NCI-H748 treated with DMSO at 0.1 percent for 48 hours (cell line): ENCODE results near the gene CHRNA5.
A peak's percentile ranks its signal among the peaks of the same experiment; 100 is the strongest.

ENCODE experiments used
- DNase-seq: peaks from one replicate; lab custom pipeline; 2025; lab: John Stamatoyannopoulos, UW

The CHRNA5 gene

GRCh38 chr15:78620527-78621421 is 55.5 kb downstream of the CHRNA5 start, which contains the start of gene CHRNA3:
TSS of gene CHRNA3 (minus strand) at chr15:78620996. CDS start at chr15:78620794, 202 bp downstream.
- no peak for DNase-seq

DNA sequence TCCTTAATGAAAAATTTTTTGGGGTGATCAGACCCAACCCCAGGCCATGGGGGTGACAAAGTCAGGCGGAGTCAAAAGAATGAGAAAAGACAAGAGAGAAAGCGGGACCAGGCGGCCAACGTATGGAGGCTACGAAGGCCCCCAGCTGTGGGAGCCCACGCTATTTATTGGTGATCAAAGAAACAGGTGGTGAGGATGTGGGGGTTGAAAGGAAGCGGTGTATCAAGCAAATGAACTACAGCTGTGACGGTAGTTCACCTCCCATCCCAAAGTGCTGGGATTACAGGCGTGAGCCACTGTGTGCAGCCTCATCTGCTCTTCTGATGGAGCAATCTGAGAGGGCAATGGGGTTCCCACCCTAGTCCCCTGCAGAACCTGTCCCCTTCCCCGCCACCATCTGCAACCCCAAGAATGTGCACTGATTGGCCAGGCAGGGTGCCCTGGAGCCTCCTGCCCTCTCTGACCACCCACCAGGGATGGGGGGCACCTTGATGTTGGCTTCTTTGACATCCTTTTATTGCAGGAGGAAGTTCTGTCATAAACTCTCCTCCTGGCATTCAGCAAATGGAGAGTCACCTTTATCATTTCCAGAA is 56.6 kb downstream of the CHRNA5 start:
- DNase-seq = no peak

DNA sequence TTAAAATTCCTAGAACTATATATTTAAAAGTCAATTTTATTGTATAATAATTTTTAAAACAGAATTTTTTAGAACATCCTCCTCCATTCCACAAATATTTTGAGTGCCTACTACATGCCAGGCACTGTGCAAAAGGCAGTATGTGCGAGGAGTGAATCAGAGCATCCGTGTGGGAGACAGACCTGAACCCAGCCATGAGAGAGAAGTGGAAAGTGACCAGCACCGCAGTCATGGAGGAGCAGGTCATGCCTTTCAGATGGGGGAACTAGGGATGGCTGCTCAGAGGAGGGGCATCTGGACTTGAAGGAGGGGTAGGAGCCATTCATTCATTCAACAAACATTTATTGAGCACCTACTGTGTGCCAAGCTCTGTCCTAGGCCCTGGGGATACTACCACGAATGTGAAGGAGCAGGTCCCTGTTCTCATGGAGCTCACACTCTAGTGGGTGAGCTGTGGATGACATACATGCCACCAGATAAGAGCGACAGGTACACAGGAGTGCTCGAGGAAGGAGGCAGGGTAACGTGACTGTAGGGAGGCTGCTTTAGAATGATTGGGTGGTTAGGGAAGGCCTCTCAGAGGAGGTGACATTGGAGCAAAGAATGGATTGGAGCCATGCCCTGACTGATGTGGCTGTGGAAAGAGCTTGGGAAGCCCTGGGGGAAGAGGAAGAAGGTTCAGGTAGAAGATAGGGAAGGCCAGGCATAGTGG is 58.6 kb downstream of the CHRNA5 start:
- DNase-seq = no peak

DNA sequence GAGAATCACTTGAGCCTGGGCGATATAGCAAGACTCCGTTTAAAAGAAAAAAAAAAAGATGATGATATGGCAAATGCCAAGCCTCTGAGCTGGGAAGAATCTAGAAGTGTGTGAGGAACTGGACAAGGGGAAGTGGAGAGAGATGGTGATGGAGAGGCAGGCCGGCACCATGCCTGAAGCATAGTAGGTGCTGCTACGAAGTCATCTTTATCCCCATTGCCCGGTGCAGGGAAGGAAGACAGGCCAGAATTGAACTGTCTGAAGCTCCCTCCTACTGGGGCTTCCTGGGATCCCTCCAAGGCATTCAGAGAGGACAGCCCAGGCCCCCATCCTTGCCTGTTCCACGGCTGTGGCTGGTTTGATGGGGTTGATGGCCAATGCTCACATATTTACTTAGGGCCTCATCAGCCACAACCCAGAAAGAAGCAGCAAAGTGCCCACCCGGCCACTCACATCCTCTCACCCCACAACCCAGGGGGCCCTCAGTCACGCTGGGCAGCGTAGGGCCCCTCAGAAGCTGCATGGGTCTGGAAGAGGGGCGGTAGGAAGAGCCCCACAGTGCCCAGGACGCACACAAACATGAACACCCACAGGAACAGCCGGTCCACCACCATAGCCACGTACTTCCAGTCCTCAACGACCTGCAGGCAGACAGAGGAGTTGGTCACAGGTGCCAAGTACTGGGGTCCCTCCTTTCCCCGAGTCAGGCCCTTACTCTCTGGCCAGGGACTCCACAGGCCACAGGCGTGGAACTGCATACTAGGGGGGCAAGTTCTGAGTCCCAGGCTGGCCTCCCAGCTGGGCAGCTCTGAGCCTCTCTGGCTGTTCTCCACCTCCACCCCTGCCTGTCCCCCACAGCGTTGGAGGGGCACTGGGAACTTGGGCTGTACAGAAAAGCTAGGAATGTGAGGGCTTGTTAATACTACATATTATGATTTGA is 59.6 kb downstream of the CHRNA5 start:
- no peak for DNase-seq

DNA sequence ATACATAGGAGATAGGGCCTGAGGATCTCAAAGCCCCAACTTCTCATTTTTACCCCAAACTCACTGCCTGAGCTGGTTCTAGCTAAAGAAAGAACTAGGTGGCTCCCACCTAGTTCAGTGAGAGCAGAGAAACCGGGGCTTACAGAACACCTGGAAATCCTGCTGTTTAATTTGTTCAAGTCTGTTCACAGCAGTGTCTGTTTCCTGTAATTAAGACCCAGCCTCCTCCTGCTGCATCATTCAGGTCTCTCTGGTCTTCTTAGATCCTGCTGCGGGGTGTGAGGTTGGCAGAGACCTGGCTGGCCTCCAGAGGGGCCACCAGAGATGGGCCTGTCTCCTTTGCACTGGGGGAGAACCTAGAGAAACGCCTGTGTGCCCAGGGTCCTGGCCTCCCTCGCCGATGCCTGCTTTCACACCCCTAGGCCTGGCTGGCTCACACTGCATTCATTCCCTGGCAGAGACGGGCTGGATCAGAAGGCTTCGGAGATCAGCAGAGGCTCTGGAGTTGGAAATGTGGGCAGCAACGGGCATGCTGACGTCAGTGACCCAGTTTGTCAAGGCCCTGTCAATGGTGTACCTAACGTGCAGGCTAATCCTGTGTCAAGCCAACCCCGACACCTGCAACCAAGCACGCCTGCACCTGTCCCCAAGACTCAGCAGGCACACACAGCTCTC is 60.4 kb downstream of the CHRNA5 start:
- DNase-seq = peak; percentile 5

DNA sequence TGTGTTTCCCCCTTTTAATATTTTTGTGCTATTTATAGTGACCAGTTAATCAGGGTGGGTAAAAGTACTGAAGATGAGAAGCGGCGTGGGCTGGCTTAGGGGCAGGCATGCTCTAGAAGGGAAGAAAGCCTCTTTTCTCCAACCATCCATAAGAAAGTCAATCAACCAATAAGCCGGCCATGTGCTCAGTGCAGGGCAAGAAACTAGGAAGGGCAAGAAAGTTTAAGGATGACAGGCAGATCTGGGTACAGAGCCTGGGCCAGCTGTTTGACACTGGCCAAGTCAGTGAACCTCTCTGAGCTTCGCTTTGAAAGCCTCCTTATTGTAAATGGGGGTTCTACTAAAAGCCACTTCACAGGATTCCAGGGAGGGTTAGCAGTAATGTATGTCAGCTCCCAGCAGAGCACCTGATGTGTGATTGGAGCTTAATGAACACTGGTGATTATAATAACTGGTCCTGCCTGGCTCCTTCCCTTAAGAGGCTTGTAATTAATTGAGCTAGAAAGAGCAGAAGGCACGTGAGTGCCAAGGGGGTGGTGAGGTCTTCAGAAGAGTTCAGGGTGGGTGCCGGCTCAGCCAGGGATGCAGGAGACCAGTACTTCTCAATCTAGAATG is 61.2 kb downstream of the CHRNA5 start:
- no peak for DNase-seq

DNA sequence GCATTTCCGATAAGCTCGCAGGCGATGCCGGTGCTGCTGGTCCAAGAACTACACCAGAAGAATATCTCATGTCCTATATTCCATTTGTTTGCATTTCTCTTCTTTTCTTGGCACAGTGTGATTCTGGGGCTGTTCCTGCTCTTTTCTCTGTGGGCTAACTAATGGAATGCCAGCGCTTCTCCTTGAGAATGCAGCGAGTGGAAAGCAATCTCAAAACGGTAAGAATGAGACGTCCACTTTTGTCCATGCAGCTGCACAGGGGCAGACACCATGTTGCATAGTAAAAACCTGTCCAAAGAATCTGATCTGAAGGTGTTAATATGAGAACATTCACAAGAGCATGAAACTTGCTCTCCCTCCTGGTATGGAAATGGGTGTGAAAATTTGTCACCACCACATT is 62.0 kb downstream of the CHRNA5 start:
- DNase-seq = no peak

DNA sequence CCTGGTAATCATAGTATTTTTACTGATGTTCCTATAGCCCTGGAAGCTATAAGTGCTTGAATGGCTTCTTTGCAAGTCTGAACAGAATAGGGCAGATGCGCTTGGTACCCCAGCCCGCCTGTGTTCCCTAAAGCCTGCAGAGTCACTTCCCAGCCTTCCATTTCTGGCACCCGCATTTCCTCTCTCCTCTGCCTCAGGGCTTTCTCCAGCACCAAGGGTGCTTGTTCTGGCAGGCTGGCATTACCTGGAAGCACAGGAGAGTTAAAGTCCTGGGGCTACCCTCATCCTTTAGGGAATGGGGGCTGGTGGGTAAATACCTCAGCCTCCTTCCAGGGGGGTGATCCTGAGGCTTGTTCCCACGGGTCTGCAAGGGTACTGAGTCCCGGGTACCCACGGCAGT is 62.9 kb downstream of the CHRNA5 start:
- DNase-seq = no peak

GRCh38 chr15:78629031-78629715 is 63.9 kb downstream of the CHRNA5 start:
- no peak for DNase-seq

GRCh38 chr15:78629716-78630065 is 64.4 kb downstream of the CHRNA5 start:
- no peak for DNase-seq

GRCh38 chr15:78630886-78631633 is 65.7 kb downstream of the CHRNA5 start:
- DNase-seq = no peak

- no peak for DNase-seq
Observed at GRCh38 chr15:78633348-78633747, 68.0 kb downstream of the CHRNA5 start.

- DNase-seq = no peak
Observed at GRCh38 chr15:78634210-78635145, 69.2 kb downstream of the CHRNA5 start.

GRCh38 chr15:78635346-78635745 is 70.0 kb downstream of the CHRNA5 start:
- DNase-seq = no peak

DNA sequence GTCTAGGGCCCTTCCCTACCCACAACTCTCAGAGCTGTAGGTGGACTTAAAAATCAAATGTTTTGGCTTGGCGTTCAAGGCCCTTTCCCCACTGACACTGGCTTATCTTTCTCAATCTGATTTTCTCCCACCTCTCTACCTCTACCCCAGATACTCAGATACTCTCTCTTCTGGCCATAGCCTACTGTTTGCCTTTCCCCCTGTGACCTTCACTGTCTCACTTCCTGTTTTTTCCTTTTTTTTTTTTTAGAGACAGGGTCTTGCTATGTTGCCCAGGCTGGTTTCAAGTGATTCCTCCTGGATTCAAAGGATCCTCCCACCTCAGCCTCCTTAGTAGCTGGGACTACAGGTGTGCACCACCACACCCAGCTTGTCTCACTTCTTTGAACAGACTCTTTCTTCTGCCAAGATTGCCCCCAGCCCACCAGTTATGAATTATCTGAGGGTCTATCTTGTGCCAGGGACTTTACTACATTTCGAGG is 71.1 kb downstream of the CHRNA5 start:
- DNase-seq = no peak

DNA sequence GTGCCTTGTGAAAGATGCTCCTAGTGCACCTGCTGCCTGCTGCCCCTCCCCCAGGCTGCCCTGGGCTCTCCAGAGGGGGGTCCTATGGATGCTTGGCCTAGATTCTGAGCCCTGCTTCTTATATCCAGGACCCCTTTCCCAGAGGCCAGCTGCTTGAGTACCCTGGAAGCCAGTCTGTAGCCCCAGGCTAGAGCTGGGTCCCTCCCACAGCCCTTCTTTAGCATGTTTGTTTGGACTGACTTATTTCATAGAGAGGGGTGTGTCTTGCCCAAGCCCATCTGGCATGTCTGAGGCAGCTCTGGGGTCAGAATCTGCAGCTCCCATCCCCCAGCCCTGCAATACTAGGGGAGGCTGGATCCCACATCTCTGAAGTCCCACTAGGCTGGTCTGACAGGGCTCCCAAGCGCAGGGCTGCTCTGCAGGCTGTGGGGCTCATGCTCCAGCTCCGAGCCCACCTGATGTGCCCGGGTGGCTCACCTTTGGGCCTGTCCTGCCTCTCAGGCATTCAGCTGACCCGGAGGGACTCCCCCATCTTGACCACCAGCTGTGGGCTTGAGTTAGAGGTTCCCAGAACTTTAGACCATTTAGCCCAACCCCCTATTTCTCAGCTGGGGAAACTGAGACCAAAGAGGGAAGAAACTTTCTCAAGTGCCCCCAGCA is 72.6 kb downstream of the CHRNA5 start:
- DNase-seq = no peak

- no peak for DNase-seq
Observed at GRCh38 chr15:78638658-78639314, 73.5 kb downstream of the CHRNA5 start.
